Measurements from ENCODE around the gene ERAS. TPM values are rescaled to one million over a fixed set of nuclear protein-coding genes. Genes with fewer than 3 reads are reported as not detected.

Gene ERAS
- polyA plus RNA-seq, 1 of the 3 experiments (the other 2 are of a cell fraction), result 0.03 TPM

- ChIA-PET CTCF (no interaction called here), POLR2A (no interaction called here)
- 36% methylated on average over 9 of the region's 11 CpGs for WGBS (ENCODE audit: low lambda C conversion rate)
These were observed 35.1 kb upstream of the ERAS start for GRCh38 chrX:48791063-48791820.

GRCh38 chrX:48792219-48792618 lies 34.1 kb upstream of the ERAS start:
- H2AFZ ChIP-seq (ENCODE audit: low read depth), result no peak overlapping the region
- no peaks in the 10 kb centered on the region for H3K9me3 ChIP-seq
- no peaks in the 10 kb centered on the region for H3K9me2 ChIP-seq
- CTCF ChIA-PET, result no interaction called here
- no peaks in the 10 kb centered on the region for H4K20me1 ChIP-seq (ENCODE audit: insufficient read depth)
- no peaks in the 10 kb centered on the region for H3F3A ChIP-seq (replicated peaks; ENCODE audit: insufficient read depth)
- DNase-seq, result no peak
- peaks cover 23% of the 10 kb centered on the region; the same call in 1 of the 2 replicates for H3K27me3 ChIP-seq (ENCODE audit: insufficient read depth)
- H3K36me3 ChIP-seq (replicated peaks in 1 of 2; ENCODE audit: control insufficient read depth in 1 of 2, insufficient read depth in 2 of 2, low read length in 1 of 2), result no peaks in the 10 kb centered on the region
- POLR2A ChIA-PET, result no interaction called here
- H3K79me2 ChIP-seq (ENCODE audit: insufficient read depth), result no peaks in the 10 kb centered on the region
- WGBS (ENCODE audit: low lambda C conversion rate), result no CpG with 5 or more reads among the region's 7 CpGs
- H3K27ac ChIP-seq (ENCODE audit: low read depth in 2 of 2, low read length in 1 of 2), result no peak overlapping the region
- H3K4me1 ChIP-seq (ENCODE audit: control insufficient read depth in 1 of 2, insufficient read depth in 2 of 2, low read depth in 1 of 2, low read length in 1 of 2), result no peaks in the 10 kb centered on the region
- no peak overlapping the region for H3K9ac ChIP-seq
- no peak overlapping the region for H3K4me3 ChIP-seq (ENCODE audit: low read depth in 2 of 2, low read length in 1 of 2)
- H3K4me2 ChIP-seq, result no peak overlapping the region
- TF ChIP-seq EP300 (IDR thresholded peaks at IDR 0.05; ENCODE audit: borderline replicate concordance in 1 of 2, low read depth in 1 of 2, low read length in 1 of 2), result no peak
- TF ChIP-seq RCOR1 (IDR thresholded peaks at IDR 0.05; ENCODE audit: low read length), result no peak
- no peak for TF ChIP-seq EZH2phosphoT487 (IDR thresholded peaks at IDR 0.05; ENCODE audit: borderline replicate concordance, low read depth)
- no peak for TF ChIP-seq MXI1 (IDR thresholded peaks at IDR 0.05; ENCODE audit: low read depth, low read length)
- no peak for TF ChIP-seq CTCF (IDR thresholded peaks at IDR 0.05)
- TF ChIP-seq FOSL2 (IDR thresholded peaks at IDR 0.05; ENCODE audit: borderline replicate concordance, low read depth), result no peak
- TF ChIP-seq FOXM1 (IDR thresholded peaks at IDR 0.05; ENCODE audit: low read depth), result no peak
- no peak for TF ChIP-seq RFX5 (IDR thresholded peaks at IDR 0.05; ENCODE audit: low read length)
- no peak for TF ChIP-seq JUND (IDR thresholded peaks at IDR 0.05)
- no peak for TF ChIP-seq SMC3 (IDR thresholded peaks at IDR 0.05; ENCODE audit: low read depth, low read length)
- TF ChIP-seq, protein P1, sequence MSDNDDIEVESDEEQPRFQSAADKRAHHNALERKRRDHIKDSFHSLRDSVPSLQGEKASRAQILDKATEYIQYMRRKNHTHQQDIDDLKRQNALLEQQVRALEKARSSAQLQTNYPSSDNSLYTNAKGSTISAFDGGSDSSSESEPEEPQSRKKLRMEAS (IDR thresholded peaks at IDR 0.05; ENCODE audit: low read depth), result no peak
- TF ChIP-seq RXRA (IDR thresholded peaks at IDR 0.05; ENCODE audit: borderline replicate concordance, low read depth), result no peak
- TF ChIP-seq SIN3A (IDR thresholded peaks at IDR 0.05; ENCODE audit: borderline replicate concordance, low read depth, low read length), result no peak
- TF ChIP-seq USF2 (IDR thresholded peaks at IDR 0.05; ENCODE audit: borderline replicate concordance, low read depth, low read length), result no peak
- no peak for TF ChIP-seq POLR2AphosphoS5 (IDR thresholded peaks at IDR 0.05; ENCODE audit: low read depth, low read length)
- no peak for TF ChIP-seq RAD21 (IDR thresholded peaks at IDR 0.05; ENCODE audit: low read length)

More at GRCh38 chrX:48791063-48791820, 35.1 kb upstream of the ERAS start:
- H3K4me3 ChIP-seq (ENCODE audit: low read depth in 2 of 2, low read length in 1 of 2), result no peak overlapping the region
- no peaks in the 10 kb centered on the region for H3K4me1 ChIP-seq (ENCODE audit: control insufficient read depth in 1 of 2, insufficient read depth in 2 of 2, low read depth in 1 of 2, low read length in 1 of 2)
- H3K9ac ChIP-seq, result no peak overlapping the region
- no peak overlapping the region for H2AFZ ChIP-seq (ENCODE audit: low read depth)
- no peaks in the 10 kb centered on the region for H3K9me3 ChIP-seq
- no peaks in the 10 kb centered on the region for H3F3A ChIP-seq (replicated peaks; ENCODE audit: insufficient read depth)
- H3K4me2 ChIP-seq, result no peak overlapping the region
- H3K79me2 ChIP-seq (ENCODE audit: insufficient read depth), result no peaks in the 10 kb centered on the region
- H4K20me1 ChIP-seq (ENCODE audit: insufficient read depth), result no peaks in the 10 kb centered on the region
- no peak for DNase-seq
- no peaks in the 10 kb centered on the region for H3K9me2 ChIP-seq
- no peaks in the 10 kb centered on the region for H3K36me3 ChIP-seq (replicated peaks in 1 of 2; ENCODE audit: control insufficient read depth in 1 of 2, insufficient read depth in 2 of 2, low read length in 1 of 2)
- no peak overlapping the region for H3K27ac ChIP-seq (ENCODE audit: low read depth in 2 of 2, low read length in 1 of 2)
- peaks cover 31% of the 10 kb centered on the region; the same call in 1 of the 2 replicates for H3K27me3 ChIP-seq (ENCODE audit: insufficient read depth)
- TF ChIP-seq USF2 (IDR thresholded peaks at IDR 0.05; ENCODE audit: borderline replicate concordance, low read depth, low read length), result no peak
- TF ChIP-seq, protein P2, sequence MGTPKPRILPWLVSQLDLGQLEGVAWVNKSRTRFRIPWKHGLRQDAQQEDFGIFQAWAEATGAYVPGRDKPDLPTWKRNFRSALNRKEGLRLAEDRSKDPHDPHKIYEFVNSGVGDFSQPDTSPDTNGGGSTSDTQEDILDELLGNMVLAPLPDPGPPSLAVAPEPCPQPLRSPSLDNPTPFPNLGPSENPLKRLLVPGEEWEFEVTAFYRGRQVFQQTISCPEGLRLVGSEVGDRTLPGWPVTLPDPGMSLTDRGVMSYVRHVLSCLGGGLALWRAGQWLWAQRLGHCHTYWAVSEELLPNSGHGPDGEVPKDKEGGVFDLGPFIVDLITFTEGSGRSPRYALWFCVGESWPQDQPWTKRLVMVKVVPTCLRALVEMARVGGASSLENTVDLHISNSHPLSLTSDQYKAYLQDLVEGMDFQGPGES (IDR thresholded peaks at IDR 0.05; ENCODE audit: low read depth, low read length), result no peak
- no peak for TF ChIP-seq TCF12 (IDR thresholded peaks at IDR 0.05)
